ENCODE measurements around the gene QRFP. TPM values are rescaled to one million over a fixed set of nuclear protein-coding genes. Genes with fewer than 3 reads are reported as not detected.
A peak's percentile ranks its signal among the peaks of the same experiment; 100 is the strongest.

The QRFP gene
- total RNA-seq, 4 donors from 2014 or later: not detected

DNA sequence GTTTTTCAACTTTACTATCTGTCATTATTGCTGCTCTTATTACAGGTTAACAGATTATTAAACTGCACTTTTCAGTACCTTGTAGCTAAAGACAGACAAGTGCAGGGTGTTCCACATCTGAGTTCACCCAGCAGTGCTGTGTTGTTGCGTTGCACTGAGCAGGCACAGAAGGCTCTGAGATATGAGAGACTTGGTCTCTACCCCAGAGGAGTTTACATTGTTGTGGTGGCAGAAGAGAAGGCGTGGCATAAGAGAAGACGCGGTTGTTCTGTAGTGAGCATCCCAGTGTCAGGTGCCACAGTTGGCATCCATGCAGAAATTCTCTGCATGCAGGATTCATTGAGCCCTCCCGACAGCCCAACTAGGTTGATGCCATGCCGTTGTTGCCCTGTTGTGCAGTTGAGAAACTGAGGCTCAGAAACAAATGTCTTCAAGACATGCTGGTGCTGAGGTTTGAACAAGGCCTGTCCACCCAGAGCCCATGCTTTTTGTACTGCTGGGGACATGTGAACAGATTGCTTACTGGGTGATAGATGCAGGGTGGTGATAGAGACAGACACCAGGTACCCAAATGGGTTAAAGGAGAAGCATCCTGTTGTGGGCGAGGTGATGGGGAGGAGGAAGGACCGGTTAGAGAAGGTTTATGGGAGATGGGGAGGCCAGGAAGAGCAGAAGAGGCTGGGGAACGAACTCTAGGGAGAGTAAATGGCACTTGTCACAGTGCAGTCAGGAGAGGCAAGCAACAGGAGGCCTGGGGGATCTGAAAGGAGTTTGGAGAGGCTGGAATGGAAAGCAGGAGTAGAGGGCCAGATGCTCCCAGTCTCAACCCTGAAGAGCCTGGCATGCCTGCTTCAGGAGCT lies 53.3 kb downstream of the QRFP start:
- H3K9me3 ChIP-seq: no peaks in the 10 kb centered on the region
- intact Hi-C loops (cut with DNase I): loop anchor here (5.0 kb wide), 1 partner anchor 61 kb away; no protein-coding TSS in a partner anchor
- no peaks in the 10 kb centered on the region for H3K27me3 ChIP-seq
- no peak overlapping the region for H3K4me3 ChIP-seq
- no peaks in the 10 kb centered on the region for H3K36me3 ChIP-seq
- peak; percentile 79 for DNase-seq (ENCODE audit: extremely low spot score)
- H3K27ac ChIP-seq (replicated peaks in 1 of 4): peak overlapping the region; percentile 89 to 93 (median 92)
- TF ChIP-seq EP300 (IDR thresholded peaks at IDR 0.05) (no peak), POLR2AphosphoS5 (IDR thresholded peaks at IDR 0.05) (peak; percentile 8 to 15), POLR2A (IDR thresholded peaks at IDR 0.05; ENCODE audit: low read depth) (no peak)
- TF ChIP-seq, protein P1, sequence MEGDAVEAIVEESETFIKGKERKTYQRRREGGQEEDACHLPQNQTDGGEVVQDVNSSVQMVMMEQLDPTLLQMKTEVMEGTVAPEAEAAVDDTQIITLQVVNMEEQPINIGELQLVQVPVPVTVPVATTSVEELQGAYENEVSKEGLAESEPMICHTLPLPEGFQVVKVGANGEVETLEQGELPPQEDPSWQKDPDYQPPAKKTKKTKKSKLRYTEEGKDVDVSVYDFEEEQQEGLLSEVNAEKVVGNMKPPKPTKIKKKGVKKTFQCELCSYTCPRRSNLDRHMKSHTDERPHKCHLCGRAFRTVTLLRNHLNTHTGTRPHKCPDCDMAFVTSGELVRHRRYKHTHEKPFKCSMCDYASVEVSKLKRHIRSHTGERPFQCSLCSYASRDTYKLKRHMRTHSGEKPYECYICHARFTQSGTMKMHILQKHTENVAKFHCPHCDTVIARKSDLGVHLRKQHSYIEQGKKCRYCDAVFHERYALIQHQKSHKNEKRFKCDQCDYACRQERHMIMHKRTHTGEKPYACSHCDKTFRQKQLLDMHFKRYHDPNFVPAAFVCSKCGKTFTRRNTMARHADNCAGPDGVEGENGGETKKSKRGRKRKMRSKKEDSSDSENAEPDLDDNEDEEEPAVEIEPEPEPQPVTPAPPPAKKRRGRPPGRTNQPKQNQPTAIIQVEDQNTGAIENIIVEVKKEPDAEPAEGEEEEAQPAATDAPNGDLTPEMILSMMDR (IDR thresholded peaks at IDR 0.05): no peak
- 55% methylated on average over 9 of the region's 9 CpGs for WGBS
- H3K4me1 ChIP-seq: peaks cover 93 to 100% (median 100%) of the 10 kb centered on the region in 4 donors

Other genes with a start within 250 kb of the QRFP start
- gene PRDM12, start 232.2 kb downstream of the QRFP start, total RNA-seq: not detected
- 10 to 100 TPM; 12.7 to 21.6 (median 19.7) TPM for gene EXOSC2, start 203.0 kb downstream of the QRFP start, total RNA-seq
- gene ABL1, start 61.6 kb downstream of the QRFP start, total RNA-seq: 100 to 1,000 TPM in 3 of 4 donors, 10 to 100 TPM in 1; 90.9 to 151 (median 133) TPM
- gene FIBCD1, start 42.4 kb upstream of the QRFP start, total RNA-seq: under 1 TPM in 3 of 4 donors, not detected in 1; 0.40 to 0.83 (median 0.42) TPM
- gene LAMC3, start 112.4 kb upstream of the QRFP start, total RNA-seq: under 1 TPM in 3 of 4 donors, not detected in 1; 0.06 to 0.50 (median 0.34) TPM
- 10 to 100 TPM in 3 of 4 donors, 1 to 10 TPM in 1; 9.1 to 24.8 (median 19.3) TPM for gene AIF1L, start 199.7 kb upstream of the QRFP start, total RNA-seq
- 10 to 100 TPM; 26.4 to 36.2 (median 28.7) TPM for gene NUP214, start 228.8 kb upstream of the QRFP start, total RNA-seq

Measured in esophagus muscularis mucosa (tissue), 4 donors.